Kidney (tissue), 14 donors: ENCODE measurements around the gene CCDC116. TPM values are rescaled to one million over a fixed set of nuclear protein-coding genes. Genes with fewer than 3 reads are reported as not detected.

Source experiments
- DNase-seq, 5 donors: peaks; one replicate each; pipeline ENCODE4 v3.0.0-alpha.2; 2013 to 2020
- FAIRE-seq: peaks from 2 replicates; lab custom pipeline; 2012; peaks lifted over from hg19 to GRCh38; lab: Jason Lieb, UNC
- H3K27ac ChIP-seq, 2 donors: one replicate each; pipeline ENCODE4 v1.7.0; 2013; ENCODE audit warnings: low read depth in 2 of 2, low read length in 2 of 2, inconsistent platforms in 1 of 2
- H3K27me3 ChIP-seq: one replicate; pipeline ENCODE4 v1.7.1; 2013; ENCODE audit warnings: low read length, inconsistent platforms; ENCODE audit not compliant: control insufficient read depth, insufficient read depth
- H3K36me3 ChIP-seq, 3 donors: one replicate each; pipeline versions ENCODE4 v1.7.0 to v1.7.1; 2013; ENCODE audit warnings: low read length in 3 of 3, control low read depth in 1 of 3, inconsistent platforms in 1 of 3; ENCODE audit not compliant: insufficient read depth in 3 of 3, control insufficient read depth in 2 of 3
- H3K4me1 ChIP-seq, 3 donors: one replicate each; pipeline versions ENCODE4 v1.7.0 to v1.7.1; 2013; ENCODE audit warnings: low read length in 3 of 3, inconsistent platforms in 1 of 3, low read depth in 1 of 3; ENCODE audit not compliant: control insufficient read depth in 2 of 3, insufficient read depth in 2 of 3
- H3K4me3 ChIP-seq, 3 donors: one replicate each; pipeline versions ENCODE4 v1.7.0 to v1.8.1; 2013; ENCODE audit warnings: low read length in 3 of 3, control low read depth in 1 of 3, inconsistent platforms in 1 of 3
- H3K9ac ChIP-seq, 3 donors: one replicate each; pipeline versions ENCODE4 v1.7.0 to v1.7.1; 2013; ENCODE audit warnings: low read length in 3 of 3, control low read depth in 1 of 3, inconsistent platforms in 1 of 3
- H3K9me3 ChIP-seq, 3 donors: one replicate each; pipeline versions ENCODE4 v1.7.0 to v1.7.1; 2013; ENCODE audit warnings: low read length in 3 of 3, control low read depth in 1 of 3, inconsistent platforms in 1 of 3; ENCODE audit not compliant: control insufficient read depth in 2 of 3, insufficient read depth in 1 of 3
- intact Hi-C: fragments of 100-400 bp; cut with DNase I; formaldehyde crosslinking; loops from one replicate; pipeline ENCODE4 v1.11.1; 2022
- polyA plus RNA-seq: library from polyadenylated mRNA; stranded (reverse); fragments of 350-450 nt; fragmentation: Illumina TruSeq; extraction: RNeasy Lipid Tissue Mini Kit (QIAGEN cat#74804); gene quantifications from one replicate; pipeline ENCODE4 v1.2.3, GENCODE V29; 2014; ENCODE audit warnings: low read depth, low replicate concordance; ENCODE audit not compliant: insufficient read depth
- total RNA-seq: library from RNA; stranded (reverse); fragmentation: NEBNext Ultra II Directional; extraction: Animal tissue kit (Norgen Biotek cat#: 25700); gene quantifications from one replicate; pipeline ENCODE4 v1.2.1, GENCODE V29; 2021
- TF ChIP-seq, protein P1 (sequence below): IDR thresholded peaks from 3 replicates; pipeline ENCODE4 v1.5.1; 2012; ENCODE audit warnings: mild to moderate bottlenecking, moderate library complexity, borderline replicate concordance; ENCODE audit not compliant: insufficient read depth; ENCODE audit errors: extremely low read depth
- donor health status: control.
- donor health status: control.
- donor health status: control.
- donor health status: control.
- donor health status: control.
- donor health status: DM: yes; HTN: yes; CAD: no.
- donor health status: Normal renal cell carcinoma (clear cell type).

CCDC116 gene
- total and polyA plus RNA-seq, 2 donors from 2014 or later, result 0.22 TPM

DNA sequence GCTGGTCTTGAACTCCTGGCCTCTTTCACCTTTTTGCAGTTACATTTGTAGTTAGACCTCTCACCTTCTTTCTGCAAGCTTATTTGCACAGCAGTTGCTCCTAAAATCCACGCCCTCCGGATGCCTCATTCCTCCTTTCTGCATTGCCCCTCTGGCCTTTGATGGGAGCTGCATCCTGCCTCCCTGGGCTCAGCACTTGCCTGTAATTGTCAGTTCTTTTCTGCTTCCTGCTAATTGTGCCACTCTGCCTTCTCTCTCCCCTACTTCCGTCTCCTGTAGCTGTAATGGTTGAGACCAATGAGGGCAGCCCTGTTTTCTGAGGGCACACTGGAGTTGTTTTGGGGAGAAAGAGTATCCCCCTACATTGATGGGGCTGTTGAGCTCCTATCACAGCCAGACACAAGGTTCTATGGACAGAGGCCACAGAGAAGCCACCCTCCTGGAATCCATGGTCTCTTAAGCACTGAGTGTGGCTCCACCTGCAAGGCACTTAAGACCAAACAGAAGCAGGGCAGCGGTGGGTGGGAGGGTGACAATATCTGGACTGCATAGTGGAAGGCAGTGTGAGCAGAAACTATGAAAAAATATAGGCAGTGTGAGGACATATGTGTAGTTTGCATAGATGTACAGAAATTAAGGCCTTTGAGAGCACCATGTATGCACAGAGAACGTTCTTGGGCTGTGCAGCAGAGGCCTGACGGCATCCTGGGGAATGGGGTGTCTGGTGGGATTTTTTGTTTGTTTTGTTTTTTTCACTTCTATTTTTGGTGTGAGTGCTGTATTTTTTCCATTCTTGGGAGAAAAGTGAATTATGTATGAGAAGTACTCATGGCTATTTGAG lies 33.3 kb upstream of the CCDC116 start:
- DNase-seq (no peak), FAIRE-seq (no peak)
- H3K27me3 ChIP-seq, result no peaks in the 10 kb centered on the region
- H3K9me3 ChIP-seq, result no peaks in the 10 kb centered on the region
- H3K9ac ChIP-seq, result no peak overlapping the region
- no peak overlapping the region for H3K27ac ChIP-seq
- H3K4me1 ChIP-seq, result no peaks in the 10 kb centered on the region
- TF ChIP-seq, protein P1, sequence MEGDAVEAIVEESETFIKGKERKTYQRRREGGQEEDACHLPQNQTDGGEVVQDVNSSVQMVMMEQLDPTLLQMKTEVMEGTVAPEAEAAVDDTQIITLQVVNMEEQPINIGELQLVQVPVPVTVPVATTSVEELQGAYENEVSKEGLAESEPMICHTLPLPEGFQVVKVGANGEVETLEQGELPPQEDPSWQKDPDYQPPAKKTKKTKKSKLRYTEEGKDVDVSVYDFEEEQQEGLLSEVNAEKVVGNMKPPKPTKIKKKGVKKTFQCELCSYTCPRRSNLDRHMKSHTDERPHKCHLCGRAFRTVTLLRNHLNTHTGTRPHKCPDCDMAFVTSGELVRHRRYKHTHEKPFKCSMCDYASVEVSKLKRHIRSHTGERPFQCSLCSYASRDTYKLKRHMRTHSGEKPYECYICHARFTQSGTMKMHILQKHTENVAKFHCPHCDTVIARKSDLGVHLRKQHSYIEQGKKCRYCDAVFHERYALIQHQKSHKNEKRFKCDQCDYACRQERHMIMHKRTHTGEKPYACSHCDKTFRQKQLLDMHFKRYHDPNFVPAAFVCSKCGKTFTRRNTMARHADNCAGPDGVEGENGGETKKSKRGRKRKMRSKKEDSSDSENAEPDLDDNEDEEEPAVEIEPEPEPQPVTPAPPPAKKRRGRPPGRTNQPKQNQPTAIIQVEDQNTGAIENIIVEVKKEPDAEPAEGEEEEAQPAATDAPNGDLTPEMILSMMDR, result no peak
- intact Hi-C loops, result no loop called here
- no peak overlapping the region for H3K4me3 ChIP-seq
- H3K36me3 ChIP-seq, result peaks cover 0 to 5% (median 1%) of the 10 kb centered on the region in 3 donors

DNA sequence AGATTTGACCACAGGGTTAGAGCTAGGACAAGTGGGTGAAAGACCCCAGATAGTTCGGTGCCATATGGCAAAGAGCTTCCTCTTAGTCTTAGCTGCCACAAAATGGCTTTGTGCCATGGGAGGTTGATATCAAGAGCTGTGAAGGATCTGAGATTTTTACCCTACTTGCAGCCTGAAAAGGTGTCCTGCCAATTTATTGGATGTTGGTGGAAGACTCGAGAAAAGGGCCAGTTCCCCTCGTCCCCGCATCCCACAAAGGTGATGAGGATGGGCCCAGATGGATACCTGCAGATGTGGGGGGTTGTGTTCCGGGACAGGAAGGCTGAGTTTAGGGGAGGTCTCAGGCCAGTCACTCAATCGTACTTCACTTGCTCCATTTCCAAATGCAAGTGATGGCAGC lies 30.0 kb upstream of the CCDC116 start:
- no peak for DNase-seq
- Histone ChIP-seq H3K36me3 (peaks cover 0 to 3% (median 0%) of the 10 kb centered on the region in 3 donors), H3K4me3 (no peak overlapping the region), H3K9ac (no peak overlapping the region), H3K9me3 (no peaks in the 10 kb centered on the region), H3K4me1 (no peaks in the 10 kb centered on the region), H3K27me3 (no peaks in the 10 kb centered on the region), H3K27ac (no peak overlapping the region)
- no peak for FAIRE-seq
- TF ChIP-seq, protein P1, result no peak
- intact Hi-C loops, result no loop called here

DNA sequence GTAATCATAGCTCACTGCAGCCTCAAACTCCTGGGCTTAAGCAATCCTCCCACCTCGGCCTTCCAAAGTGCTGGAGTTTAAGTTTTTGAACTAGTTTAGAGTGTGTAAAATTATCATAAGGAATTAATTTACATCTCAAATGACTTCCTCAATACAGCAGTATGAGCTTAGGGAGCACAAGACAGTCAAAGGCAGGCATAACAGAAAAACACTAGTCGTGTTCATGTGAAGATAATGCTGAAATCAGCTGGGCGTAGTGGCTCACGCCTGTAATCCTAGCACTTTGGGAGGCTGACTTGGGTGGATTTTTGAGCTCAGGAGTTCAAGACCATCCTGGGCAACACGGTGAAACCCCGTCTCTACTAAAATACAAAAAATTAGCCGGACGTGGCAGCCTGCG lies 28.6 kb upstream of the CCDC116 start:
- Histone ChIP-seq H3K36me3 (peaks cover 0 to 3% (median 0%) of the 10 kb centered on the region in 3 donors), H3K4me1 (no peaks in the 10 kb centered on the region), H3K27me3 (no peaks in the 10 kb centered on the region), H3K27ac (no peak overlapping the region), H3K9me3 (no peaks in the 10 kb centered on the region), H3K4me3 (no peak overlapping the region), H3K9ac (no peak overlapping the region)
- DNase-seq, result no peak
- intact Hi-C loops, result no loop called here
- TF ChIP-seq, protein P1, result no peak
- FAIRE-seq, result no peak
